Measurements from ENCODE around the gene ZNF644. TPM values are rescaled to one million over a fixed set of nuclear protein-coding genes. Genes with fewer than 3 reads are reported as not detected.

Gene ZNF644
- total and polyA plus RNA-seq, 11 donors = 15.2 to 46.6 (median 31.4) TPM

- ATAC-seq = peak; percentile 37 to 61 (median 56)
- Histone ChIP-seq H3K9me3 (no peaks in the 10 kb centered on the region), H3K27ac (peak overlapping the region; percentile 95 to 100 (median 100)), H3K36me3 (peaks cover 0 to 11% (median 0%) of the 10 kb centered on the region in 9 donors), H3K4me3 (peak overlapping the region; percentile 66 to 97 (median 88)), H3K4me1 (peaks cover 0 to 61% (median 46%) of the 10 kb centered on the region in 12 donors), H3K27me3 (no peaks in the 10 kb centered on the region)
- TF ChIP-seq POLR2A (IDR thresholded peaks at IDR 0.05) = no peak
- no peak for TF ChIP-seq CTCF (IDR thresholded peaks at IDR 0.05)
- DNase-seq = peak; percentile 59 to 77 (median 65)
- intact Hi-C loops (cut with DNase I) = loop anchor here in 5 of 10 donors (5.0 to 10.0 kb wide), 6 partner anchors 146 to 481 kb away; partner anchors contain the start of gene CDC7 (in 1 of the 5)
- WGBS, 4 donors = 1 to 2% (median 2%) methylated on average over 15 to 33 of the region's 33 CpGs
These were observed 709 bp downstream of the ZNF644 start for GRCh38 chr1:91020967-91021685.

- ATAC-seq = no peak
These were observed 1.3 kb downstream of the ZNF644 start for GRCh38 chr1:91020486-91020885.

GRCh38 chr1:91018006-91018405 is 3.8 kb downstream of the ZNF644 start:
- Histone ChIP-seq H3K4me3 (no peak overlapping the region), H3K27me3 (no peaks in the 10 kb centered on the region), H3K36me3 (peaks cover 0 to 11% (median 0%) of the 10 kb centered on the region in 9 donors), H3K27ac (no peak overlapping the region), H3K9me3 (no peaks in the 10 kb centered on the region), H3K4me1 (peaks cover 2 to 81% (median 53%) of the 10 kb centered on the region in 12 donors)
- ATAC-seq (no peak), DNase-seq (no peak)
- intact Hi-C loops (cut with DNase I) = loop anchor here in 2 of 10 donors (5.0 kb wide), 1 partner anchor 166 kb away; no protein-coding TSS in a partner anchor
- WGBS, 4 donors = 54 to 64% (median 59%) methylated on average over 2 of the region's 2 CpGs
- TF ChIP-seq POLR2A (IDR thresholded peaks at IDR 0.05) (no peak), CTCF (IDR thresholded peaks at IDR 0.05) (peak in 8 of 12 donors; percentile 9 to 45 (median 27))

More at GRCh38 chr1:91020486-91020885, 1.3 kb downstream of the ZNF644 start:
- no peak for DNase-seq
- H3K27me3 ChIP-seq = no peaks in the 10 kb centered on the region
- peak overlapping the region in 9 of 12 donors; percentile 66 to 97 (median 88) for H3K4me3 ChIP-seq
- TF ChIP-seq CTCF (IDR thresholded peaks at IDR 0.05) (no peak), POLR2A (IDR thresholded peaks at IDR 0.05) (no peak)
- peaks cover 2 to 68% (median 51%) of the 10 kb centered on the region in 12 donors for H3K4me1 ChIP-seq
- no peaks in the 10 kb centered on the region for H3K9me3 ChIP-seq
- WGBS, 4 donors = 24 to 38% (median 34%) methylated on average over 4 of the region's 4 CpGs
- intact Hi-C loops (cut with DNase I) = loop anchor here in 5 of 10 donors (5.0 to 10.0 kb wide), 6 partner anchors 147 to 482 kb away; partner anchors contain the start of gene CDC7 (in 1 of the 5)
- H3K36me3 ChIP-seq = peaks cover 0 to 11% (median 0%) of the 10 kb centered on the region in 9 donors
- peak overlapping the region in 9 of 12 donors; percentile 97 to 100 (median 100) for H3K27ac ChIP-seq

Data from heart left ventricle (tissue), 16 donors.